NCI-H345 treated with DMSO at 0.1 percent for 48 hours (cell line): ENCODE measurements around the gene PCDHA1.

Experiments
- DNase-seq: peaks from one replicate; lab custom pipeline; 2025; ENCODE audit not compliant: unreplicated experiment; lab: John Stamatoyannopoulos, UW

The PCDHA1 gene

GRCh38 chr5:140916325-140916724 is 130.4 kb downstream of the PCDHA1 start:
- no peak for DNase-seq

GRCh38 chr5:140923601-140924000 is 137.7 kb downstream of the PCDHA1 start:
- no peak for DNase-seq

GRCh38 chr5:140925806-140926442 is 140.0 kb downstream of the PCDHA1 start, which contains the start of gene PCDHAC1:
Gene PCDHAC1, plus strand, starts transcription at chr5:140926299. Its CDS starts 594 bp downstream, at chr5:140926893.
- peak; percentile 81 for DNase-seq

GRCh38 chr5:140926443-140927227 is 140.7 kb downstream of the PCDHA1 start:
- DNase-seq: peak; percentile 82

GRCh38 chr5:140927228-140927573 is 141.3 kb downstream of the PCDHA1 start:
- DNase-seq: no peak

GRCh38 chr5:140934964-140935606 is 149.1 kb downstream of the PCDHA1 start:
- no peak for DNase-seq

- DNase-seq: no peak
These were observed 160.6 kb downstream of the PCDHA1 start for GRCh38 chr5:140946578-140946977.

- DNase-seq: no peak
These were observed 165.7 kb downstream of the PCDHA1 start for GRCh38 chr5:140951636-140952035.

GRCh38 chr5:140953234-140953633 is 167.3 kb downstream of the PCDHA1 start:
- DNase-seq: no peak

- no peak for DNase-seq
These were observed 176.2 kb downstream of the PCDHA1 start for GRCh38 chr5:140962190-140962589.

- no peak for DNase-seq
These were observed 178.4 kb downstream of the PCDHA1 start for GRCh38 chr5:140964356-140964755.

GRCh38 chr5:140965905-140966292 is 180.0 kb downstream of the PCDHA1 start:
- DNase-seq: peak; percentile 5

GRCh38 chr5:140966293-140967225 is 180.6 kb downstream of the PCDHA1 start, which contains the start of gene PCDHAC2:
Gene PCDHAC2, plus strand, starts transcription at chr5:140966476. Its CDS starts 291 bp downstream, at chr5:140966767.
- DNase-seq: peak; percentile 17

- DNase-seq: no peak
These were observed 181.4 kb downstream of the PCDHA1 start for GRCh38 chr5:140967226-140967893.

- no peak for DNase-seq
These were observed 183.9 kb downstream of the PCDHA1 start for GRCh38 chr5:140969880-140970279.

- DNase-seq: no peak
These were observed 187.6 kb downstream of the PCDHA1 start for GRCh38 chr5:140973550-140973949.

GRCh38 chr5:140977003-140977402 is 191.1 kb downstream of the PCDHA1 start:
- DNase-seq: no peak

- DNase-seq: no peak
These were observed 192.3 kb downstream of the PCDHA1 start for GRCh38 chr5:140978260-140978659.

GRCh38 chr5:140978983-140979382 is 193.0 kb downstream of the PCDHA1 start:
- no peak for DNase-seq

- DNase-seq: no peak
These were observed 196.3 kb downstream of the PCDHA1 start for GRCh38 chr5:140982083-140982716.
